Sigmoid colon (tissue), 4 donors: Measurements from ENCODE around the gene NR2C2.

Source experiments
- EP300 ChIP-seq, 4 donors: sonication (generic); formaldehyde crosslinking; IDR thresholded peaks; one replicate each; pipeline ENCODE4 v1.6.1; 2017; ENCODE audit warnings: antibody characterized with exemption in 4 of 4
- POLR2A ChIP-seq, 2 donors: fragments of 450-650 bp; IDR thresholded peaks; one replicate each; pipeline ENCODE4 v1.6.1; 2016; ENCODE audit warnings: antibody characterized with exemption in 2 of 2, mild to moderate bottlenecking in 2 of 2, moderate library complexity in 2 of 2
- POLR2AphosphoS5 ChIP-seq, 4 donors: sonication (generic); formaldehyde crosslinking; IDR thresholded peaks; one replicate each; pipeline ENCODE4 v1.6.1; 2017; ENCODE audit warnings: antibody characterized with exemption in 4 of 4

GRCh38 chr3:15007681-15008141 is 60.3 kb downstream of the NR2C2 start:
- TF ChIP-seq EP300 (IDR thresholded peaks at IDR 0.05) = no peak
- TF ChIP-seq POLR2AphosphoS5 (IDR thresholded peaks at IDR 0.05) = no peak
- no peak for TF ChIP-seq POLR2A (IDR thresholded peaks at IDR 0.05)
